Activated naive CD8-positive, alpha-beta T cell treated with anti-CD3 and anti-CD28 coated beads, Interleukin-2, amount 50 U/mL, for 16 hours (primary cell): Measurements from ENCODE around the gene NKAIN2.
"Not testable (repeated sequence)": the region's sequence is repeated elsewhere in the genome, so short reads cannot be mapped to it uniquely, and the experiment has no call there.

Experiments
- DNase-seq: peaks from one replicate; pipeline ENCODE4 v3.0.0-alpha.2; 2020; ENCODE audit warnings: low read depth, low spot score

The NKAIN2 gene

GRCh38 chr6:124080483-124080882, 276.8 kb downstream of the NKAIN2 start:
- DNase-seq: no peak

GRCh38 chr6:124090491-124090890, 286.8 kb downstream of the NKAIN2 start:
- DNase-seq: no peak

- no peak for DNase-seq
Observed at GRCh38 chr6:124099520-124099919, 295.9 kb downstream of the NKAIN2 start.

- no peak for DNase-seq
Observed at GRCh38 chr6:124110514-124110913, 306.8 kb downstream of the NKAIN2 start.

- no peak for DNase-seq
Observed at GRCh38 chr6:124119596-124119995, 315.9 kb downstream of the NKAIN2 start.

GRCh38 chr6:124123617-124124209, 320.0 kb downstream of the NKAIN2 start:
- DNase-seq: no peak

- DNase-seq: no peak
Observed at GRCh38 chr6:124131259-124131658, 327.6 kb downstream of the NKAIN2 start.

GRCh38 chr6:124131779-124132178, 328.1 kb downstream of the NKAIN2 start:
- no peak for DNase-seq

GRCh38 chr6:124132256-124132655, 328.6 kb downstream of the NKAIN2 start:
- DNase-seq: no peak

- DNase-seq: no peak
Observed at GRCh38 chr6:124142852-124143251, 339.2 kb downstream of the NKAIN2 start.

GRCh38 chr6:124143435-124143834, 339.8 kb downstream of the NKAIN2 start:
- DNase-seq: no peak

GRCh38 chr6:124147621-124148020, 344.0 kb downstream of the NKAIN2 start:
- no peak for DNase-seq

- DNase-seq: no peak
Observed at GRCh38 chr6:124148236-124148957, 344.7 kb downstream of the NKAIN2 start.

- no peak for DNase-seq
Observed at GRCh38 chr6:124149646-124150045, 346.0 kb downstream of the NKAIN2 start.

GRCh38 chr6:124158024-124158423, 354.4 kb downstream of the NKAIN2 start:
- no peak for DNase-seq

- no peak for DNase-seq
Observed at GRCh38 chr6:124163676-124164075, 360.0 kb downstream of the NKAIN2 start.

GRCh38 chr6:124164343-124164742, 360.7 kb downstream of the NKAIN2 start:
- no peak for DNase-seq

GRCh38 chr6:124167249-124167648, 363.6 kb downstream of the NKAIN2 start:
- DNase-seq: not testable (repeated sequence)

GRCh38 chr6:124190256-124190655, 386.6 kb downstream of the NKAIN2 start:
- DNase-seq: no peak

GRCh38 chr6:124193132-124193531, 389.5 kb downstream of the NKAIN2 start:
- DNase-seq: no peak

GRCh38 chr6:124197148-124197547, 393.5 kb downstream of the NKAIN2 start:
- DNase-seq: no peak

- no peak for DNase-seq
Observed at GRCh38 chr6:124199286-124199685, 395.6 kb downstream of the NKAIN2 start.

- DNase-seq: no peak
Observed at GRCh38 chr6:124200661-124201060, 397.0 kb downstream of the NKAIN2 start.
